Body of pancreas (tissue), 4 donors: Measurements from ENCODE around the gene PATE4. TPM values are rescaled to one million over a fixed set of nuclear protein-coding genes. Genes with fewer than 3 reads are reported as not detected.

Experiments
- ATAC-seq: fragments of 150-250 bp; one replicate; pipeline ENCODE4 v1.9.1; 2016
- DNase-seq, 4 donors: peaks; one replicate each; pipeline ENCODE4 v3.0.0-alpha.2; 2019
- H3K27ac ChIP-seq, 4 donors: fragments of 200-600 bp; sonication (generic); 1 replicate in 3 of 4; 2 replicates in 1 of 4; pipeline versions ENCODE4 v1.5.1 to v1.6.1; 2016 to 2019; ENCODE audit warnings: mild to moderate bottlenecking in 1 of 4, mixed read lengths in 1 of 4, moderate library complexity in 1 of 4
- H3K27me3 ChIP-seq, 2 donors: fragments of 200-600 bp; sonication (generic); one replicate each; pipeline ENCODE4 v1.6.0; 2016; ENCODE audit warnings: mild to moderate bottlenecking in 1 of 2
- H3K36me3 ChIP-seq, 2 donors: fragments of 200-600 bp; sonication (generic); replicated peaks in 1 of 2; 2 replicates each; pipeline ENCODE4 v1.5.1; 2016; ENCODE audit warnings: low read depth in 2 of 2; ENCODE audit not compliant: insufficient read depth in 1 of 2
- H3K4me1 ChIP-seq: fragments of 200-600 bp; sonication (generic); one replicate; pipeline ENCODE4 v1.6.0; 2016
- H3K4me3 ChIP-seq, 2 donors: fragments of 200-600 bp; sonication (generic); 1 replicate in 1 of 2; 2 replicates in 1 of 2; pipeline ENCODE4 v1.5.1; 2016 to 2019
- H3K9me3 ChIP-seq, 3 donors: fragments of 200-600 bp; sonication (generic); 1 replicate in 2 of 3; 2 replicates in 1 of 3; pipeline ENCODE4 v1.5.1; 2016
- POLR2A ChIP-seq, 3 donors: fragments of 450-650 bp; IDR thresholded peaks; one replicate each; pipeline ENCODE4 v1.6.1; 2016; ENCODE audit warnings: antibody characterized with exemption in 3 of 3, mild to moderate bottlenecking in 2 of 3
- WGBS, 2 donors: methylation state at CpG; one replicate each; pipeline ENCODE4 v1.1.5; 2017; 5-methylcytosine and 5-hydroxymethylcytosine counted together
- intact Hi-C: fragments of 100-400 bp; cut with DNase I; formaldehyde crosslinking; loops from one replicate; pipeline ENCODE4 v1.15.1; 2023
- total RNA-seq, 2 donors: library from RNA; depleted of rRNA; stranded (reverse); fragments of >200 nt; gene quantifications; one replicate each; pipeline ENCODE4 v1.1.0, GENCODE V29; 2016
- TF ChIP-seq, protein P1 (sequence below), 7 experiments: fragments of 450-650 bp in 4 of 7; fragments of 200-600 bp in 3 of 7; sonication (generic) in 3 of 7; IDR thresholded peaks; one replicate each; pipeline ENCODE4 v1.5.1; 2016 to 2019; ENCODE audit warnings: antibody characterized with exemption in 7 of 7

The PATE4 gene
- total RNA-seq, 2 donors from 2014 or later, result not detected

DNA sequence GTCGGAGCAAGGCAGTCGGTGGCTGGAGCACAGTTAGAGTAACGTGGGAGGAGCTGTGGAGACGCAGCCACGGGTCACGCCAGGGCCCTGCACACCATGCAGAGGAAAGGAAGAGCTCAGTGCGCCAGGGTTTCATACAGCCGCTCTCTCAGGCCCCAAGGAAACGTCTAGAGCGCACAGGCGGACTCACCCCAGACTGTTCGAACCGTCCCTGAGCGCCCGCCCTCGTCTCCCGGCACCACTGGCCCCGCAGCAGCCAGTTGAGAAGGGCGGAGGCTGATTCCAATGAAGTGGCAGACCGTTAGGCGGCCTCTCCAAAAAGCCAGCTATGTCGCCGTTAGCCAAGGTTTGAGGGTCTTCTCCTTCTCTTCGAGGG is 53.9 kb downstream of the PATE4 start:
- TF ChIP-seq POLR2A (IDR thresholded peaks at IDR 0.05), result no peak
- TF ChIP-seq, protein P1, sequence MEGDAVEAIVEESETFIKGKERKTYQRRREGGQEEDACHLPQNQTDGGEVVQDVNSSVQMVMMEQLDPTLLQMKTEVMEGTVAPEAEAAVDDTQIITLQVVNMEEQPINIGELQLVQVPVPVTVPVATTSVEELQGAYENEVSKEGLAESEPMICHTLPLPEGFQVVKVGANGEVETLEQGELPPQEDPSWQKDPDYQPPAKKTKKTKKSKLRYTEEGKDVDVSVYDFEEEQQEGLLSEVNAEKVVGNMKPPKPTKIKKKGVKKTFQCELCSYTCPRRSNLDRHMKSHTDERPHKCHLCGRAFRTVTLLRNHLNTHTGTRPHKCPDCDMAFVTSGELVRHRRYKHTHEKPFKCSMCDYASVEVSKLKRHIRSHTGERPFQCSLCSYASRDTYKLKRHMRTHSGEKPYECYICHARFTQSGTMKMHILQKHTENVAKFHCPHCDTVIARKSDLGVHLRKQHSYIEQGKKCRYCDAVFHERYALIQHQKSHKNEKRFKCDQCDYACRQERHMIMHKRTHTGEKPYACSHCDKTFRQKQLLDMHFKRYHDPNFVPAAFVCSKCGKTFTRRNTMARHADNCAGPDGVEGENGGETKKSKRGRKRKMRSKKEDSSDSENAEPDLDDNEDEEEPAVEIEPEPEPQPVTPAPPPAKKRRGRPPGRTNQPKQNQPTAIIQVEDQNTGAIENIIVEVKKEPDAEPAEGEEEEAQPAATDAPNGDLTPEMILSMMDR (IDR thresholded peaks at IDR 0.05), result no peak
- whole genome bisulfite sequencing, 2 donors, result 16 to 17% methylated on average over 7 to 24 of the region's 24 CpGs
- DNase-seq, result peak; percentile 19 to 42 (median 30)
- Histone ChIP-seq H3K27ac (peak overlapping the region in 3 of 4 donors; percentile 46 to 93 (median 89)), H3K4me1 (peaks cover 10% of the 10 kb centered on the region), H3K36me3 (no peaks in the 10 kb centered on the region), H3K4me3 (no peak overlapping the region), H3K27me3 (no peaks in the 10 kb centered on the region), H3K9me3 (no peaks in the 10 kb centered on the region)
- ATAC-seq, result peak; percentile 19
- intact Hi-C loops, result no loop called here

- intact Hi-C loops, result no loop called here
- WGBS, 2 donors, result 1% methylated on average over 18 to 70 of the region's 91 CpGs
- Histone ChIP-seq H3K4me1 (peaks cover 10% of the 10 kb centered on the region), H3K36me3 (no peaks in the 10 kb centered on the region), H3K4me3 (peak within 1 kb of the TSS; percentile 49 to 86), H3K9me3 (no peaks in the 10 kb centered on the region), H3K27ac (peak within 1 kb of the TSS; percentile 79 to 93 (median 90)), H3K27me3 (no peaks in the 10 kb centered on the region)
- peak; percentile 97 for ATAC-seq
- TF ChIP-seq, protein P1 (IDR thresholded peaks at IDR 0.05), result peak in 6 of 7 experiments; percentile 14 to 41 (median 36)
- TF ChIP-seq POLR2A (IDR thresholded peaks at IDR 0.05), result peak; percentile 42 to 79 (median 79)
- peak; percentile 91 to 96 (median 94) for DNase-seq
These were observed 54.5 kb downstream of the PATE4 start, which contains the start of gene HYLS1 for GRCh38 chr11:125887373-125888324. Gene HYLS1, plus strand, starts transcription at chr11:125887668. Its CDS starts 11,701 bp downstream, at chr11:125899369.

Other genes starting within 250 kb of the PATE4 start
- 10 to 100 TPM; 22.1 to 70.3 TPM for gene STT3A, start 240.5 kb upstream of the PATE4 start, total RNA-seq
- gene CHEK1, start 208.2 kb upstream of the PATE4 start, total RNA-seq, result 1 to 10 TPM in 1 of 2 donors, under 1 TPM in 1; 0.33 to 1.8 TPM
- not detected for gene ACRV1, start 152.5 kb upstream of the PATE4 start, total RNA-seq
- not detected for gene PATE1, start 87.0 kb upstream of the PATE4 start, total RNA-seq
- not detected for gene PATE2, start 54.5 kb upstream of the PATE4 start, total RNA-seq
- not detected for gene PATE3, start 45.2 kb upstream of the PATE4 start, total RNA-seq
- 1 to 10 TPM in 1 of 2 donors, under 1 TPM in 1; 0.33 to 1.3 TPM for gene HYLS1, start 54.4 kb downstream of the PATE4 start, total RNA-seq
- 1 to 10 TPM; 1.6 to 9.6 TPM for gene PUS3, start 69.9 kb downstream of the PATE4 start, total RNA-seq
- gene DDX25, start 71.2 kb downstream of the PATE4 start, total RNA-seq, result under 1 TPM in 1 of 2 donors, not detected in 1; 0.26 TPM
- not detected for gene VSIG10L2, start 112.7 kb downstream of the PATE4 start, total RNA-seq
- gene CDON, start 229.6 kb downstream of the PATE4 start, total RNA-seq, result 1 to 10 TPM; 5.6 to 7.3 TPM